Caco-2 (cell line): Measurements from ENCODE around the gene FKBP7. TPM values are rescaled to one million over a fixed set of nuclear protein-coding genes. Genes with fewer than 3 reads are reported as not detected.

ENCODE experiments used
- BruUV-seq: library from RNA; stranded (reverse); fragments of 400-500 nt; replicated peaks from 2 replicates; lab custom pipeline; 2021; lab: Mats Ljungman, UMichigan
- CTCF ChIA-PET: fragments of 300-600 bp; sonication (Branson Sonifier 250); formaldehyde crosslinking; loops from one replicate; lab custom pipeline; 2022; ENCODE audit warnings: antibody characterized with exemption; lab: Charles Lee
- POLR2A ChIA-PET: fragments of 300-600 bp; sonication (Branson Sonifier 250); formaldehyde crosslinking; loops from one replicate; lab custom pipeline; 2022; ENCODE audit warnings: antibody characterized with exemption; lab: Charles Lee
- DNase-seq, 2 experiments: peaks; one replicate each; pipeline versions ENCODE4 v3.0.0 to v3.0.0-alpha.2; 2020 to 2022
- H3K27me3 ChIP-seq: replicated peaks from 2 replicates; pipeline ENCODE4 v1.6.0; 2011; ENCODE audit warnings: low read length; ENCODE audit not compliant: control insufficient read depth, insufficient read depth
- H3K36me3 ChIP-seq: 2 replicates; pipeline ENCODE4 v1.5.1; 2011; ENCODE audit warnings: low read length; ENCODE audit not compliant: control insufficient read depth, insufficient read depth
- H3K4me1 ChIP-seq: fragments of 250-450 bp; sonication (Bioruptor Pico); 2 replicates; pipeline ENCODE4 v1.5.1; 2020; ENCODE audit warnings: mild to moderate bottlenecking
- H3K4me3 ChIP-seq: 2 replicates; pipeline ENCODE4 v1.5.1; 2011; ENCODE audit warnings: low read depth, mild to moderate bottlenecking, control low read depth, low read length
- H3K9me3 ChIP-seq: fragments of 250-450 bp; sonication (Bioruptor Pico); 2 replicates; pipeline ENCODE4 v1.5.1; 2020; ENCODE audit warnings: mild to moderate bottlenecking, moderate library complexity
- H3K27ac Mint-ChIP-seq: one replicate; pipeline ENCODE4 v1.8.0; 2022; ENCODE audit warnings: mixed read lengths; ENCODE audit not compliant: unreplicated experiment
- H3K27me3 Mint-ChIP-seq: one replicate; pipeline ENCODE4 v1.8.0; 2022; ENCODE audit warnings: mixed read lengths; ENCODE audit not compliant: insufficient read depth, unreplicated experiment
- H3K36me3 Mint-ChIP-seq: one replicate; pipeline ENCODE4 v1.8.0; 2022; ENCODE audit warnings: mild to moderate bottlenecking, mixed read lengths; ENCODE audit not compliant: insufficient read depth, unreplicated experiment
- H3K4me1 Mint-ChIP-seq: one replicate; pipeline ENCODE4 v1.8.0; 2022; ENCODE audit warnings: low read depth, mixed read lengths; ENCODE audit not compliant: unreplicated experiment
- H3K4me3 Mint-ChIP-seq: one replicate; pipeline ENCODE4 v1.8.0; 2022; ENCODE audit warnings: mild to moderate bottlenecking, moderate library complexity, mixed read lengths; ENCODE audit not compliant: unreplicated experiment
- H3K9me3 Mint-ChIP-seq: one replicate; pipeline ENCODE4 v1.8.0; 2022; ENCODE audit warnings: mixed read lengths; ENCODE audit not compliant: unreplicated experiment
- intact Hi-C: fragments of 100-400 bp; cut with micrococcal nuclease; formaldehyde crosslinking; loops from one replicate; pipeline ENCODE4 v1.10.0; 2022; ENCODE audit not compliant: unreplicated experiment
- total RNA-seq: library from RNA; stranded (reverse); gene quantifications from 2 replicates; pipeline ENCODE4 v1.2.3, GENCODE V29; 2022
- TF ChIP-seq, protein P1 (sequence below), 2 experiments: fragments of 200-600 bp in 1 of 2; IDR thresholded peaks; 1 replicate in 1 of 2; 2 replicates in 1 of 2; pipeline versions ENCODE4 v1.5.1 to v1.8.0; 2011 to 2022; ENCODE audit warnings: antibody characterized with exemption in 1 of 2, control low read depth in 1 of 2, inconsistent platforms in 1 of 2, low read depth in 1 of 2, low read length in 1 of 2, mild to moderate bottlenecking in 1 of 2, moderate library complexity in 1 of 2; ENCODE audit not compliant: insufficient read depth in 1 of 2, severe bottlenecking in 1 of 2, unreplicated experiment in 1 of 2

FKBP7 gene
- total RNA-seq, 1 experiment from 2014 or later: 2.4 TPM

DNA sequence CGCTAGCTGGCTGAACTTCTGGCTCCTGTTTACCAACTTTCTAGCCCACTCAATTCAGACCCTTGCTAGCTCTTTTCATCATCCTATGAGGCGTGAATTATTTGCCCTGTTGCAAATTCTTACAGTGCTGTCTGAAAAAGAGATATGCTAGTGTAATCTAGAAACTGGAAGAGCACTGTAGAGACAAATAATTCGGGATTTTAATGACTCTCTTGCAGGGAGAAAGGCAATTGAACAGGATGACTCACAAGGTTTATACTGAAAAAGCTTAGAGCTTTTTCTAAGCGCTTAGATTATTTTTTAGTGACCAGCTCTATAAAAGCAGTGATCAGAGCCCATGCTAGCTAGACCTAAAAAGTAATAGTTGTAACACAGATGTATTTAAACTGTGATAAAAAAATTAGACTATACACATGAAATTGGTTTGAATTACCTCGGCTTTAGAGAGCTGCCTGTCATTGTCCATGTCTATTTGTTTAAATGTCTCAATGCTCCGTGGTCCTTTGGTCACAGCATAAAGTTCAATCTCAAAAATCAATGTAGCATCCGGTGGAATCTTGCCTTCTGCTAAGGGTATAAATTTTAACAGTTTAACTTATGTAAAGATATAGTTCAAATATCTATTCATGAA, 9.1 kb downstream of the FKBP7 start:
- H3K4me3 ChIP-seq: no peak overlapping the region
- ChIA-PET POLR2A (no interaction called here), CTCF (interaction anchor here (0.7 kb wide), 2 partner anchors 232 to 403 kb away, joined by 4 read pairs; no protein-coding TSS in a partner anchor)
- Mint-ChIP-seq H3K27me3 (no peaks in the 10 kb centered on the region), H3K9me3 (no peaks in the 10 kb centered on the region), H3K4me1 (no peaks in the 10 kb centered on the region), H3K4me3 (no peak overlapping the region), H3K36me3 (no peaks in the 10 kb centered on the region), H3K27ac (no peak overlapping the region)
- H3K27me3 ChIP-seq: no peaks in the 10 kb centered on the region
- no peak for DNase-seq
- TF ChIP-seq, protein P1, sequence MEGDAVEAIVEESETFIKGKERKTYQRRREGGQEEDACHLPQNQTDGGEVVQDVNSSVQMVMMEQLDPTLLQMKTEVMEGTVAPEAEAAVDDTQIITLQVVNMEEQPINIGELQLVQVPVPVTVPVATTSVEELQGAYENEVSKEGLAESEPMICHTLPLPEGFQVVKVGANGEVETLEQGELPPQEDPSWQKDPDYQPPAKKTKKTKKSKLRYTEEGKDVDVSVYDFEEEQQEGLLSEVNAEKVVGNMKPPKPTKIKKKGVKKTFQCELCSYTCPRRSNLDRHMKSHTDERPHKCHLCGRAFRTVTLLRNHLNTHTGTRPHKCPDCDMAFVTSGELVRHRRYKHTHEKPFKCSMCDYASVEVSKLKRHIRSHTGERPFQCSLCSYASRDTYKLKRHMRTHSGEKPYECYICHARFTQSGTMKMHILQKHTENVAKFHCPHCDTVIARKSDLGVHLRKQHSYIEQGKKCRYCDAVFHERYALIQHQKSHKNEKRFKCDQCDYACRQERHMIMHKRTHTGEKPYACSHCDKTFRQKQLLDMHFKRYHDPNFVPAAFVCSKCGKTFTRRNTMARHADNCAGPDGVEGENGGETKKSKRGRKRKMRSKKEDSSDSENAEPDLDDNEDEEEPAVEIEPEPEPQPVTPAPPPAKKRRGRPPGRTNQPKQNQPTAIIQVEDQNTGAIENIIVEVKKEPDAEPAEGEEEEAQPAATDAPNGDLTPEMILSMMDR (IDR thresholded peaks at IDR 0.05; ENCODE audit: insufficient read depth in 1 of 2, low read depth in 1 of 2, low read length in 1 of 2, severe bottlenecking in 1 of 2, unreplicated experiment in 1 of 2): no peak
- no TSS peak for BruUV-seq
- intact Hi-C loops: no loop called here
- H3K4me1 ChIP-seq: no peaks in the 10 kb centered on the region
- H3K36me3 ChIP-seq: no peaks in the 10 kb centered on the region
- H3K9me3 ChIP-seq: no peaks in the 10 kb centered on the region

DNA sequence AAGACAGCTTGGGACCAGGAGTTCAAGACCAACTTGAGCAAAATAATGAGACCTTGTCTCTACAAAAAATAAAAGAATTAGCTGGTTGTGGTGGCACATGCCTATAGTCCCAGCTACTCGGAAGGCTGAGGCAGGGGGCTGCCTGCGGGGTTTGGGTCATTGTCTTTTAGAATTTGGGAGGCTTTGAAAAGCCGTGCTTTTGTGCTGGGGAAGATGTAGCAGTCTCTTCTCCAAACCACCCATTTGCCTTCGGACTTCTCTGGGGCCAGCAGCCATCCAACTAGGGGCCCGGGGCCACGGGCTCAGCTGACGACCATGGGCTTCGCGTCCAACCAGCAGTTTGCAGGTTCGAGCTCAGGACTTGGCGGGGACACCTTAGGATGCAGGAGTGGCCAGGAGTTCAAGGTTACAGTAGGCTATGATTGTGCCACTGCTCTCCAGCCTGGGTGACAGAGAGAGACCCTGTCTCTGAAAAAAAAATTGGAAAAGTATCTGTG, 21.0 kb downstream of the FKBP7 start:
- no TSS peak for BruUV-seq
- CTCF ChIA-PET: no interaction called here

DNA sequence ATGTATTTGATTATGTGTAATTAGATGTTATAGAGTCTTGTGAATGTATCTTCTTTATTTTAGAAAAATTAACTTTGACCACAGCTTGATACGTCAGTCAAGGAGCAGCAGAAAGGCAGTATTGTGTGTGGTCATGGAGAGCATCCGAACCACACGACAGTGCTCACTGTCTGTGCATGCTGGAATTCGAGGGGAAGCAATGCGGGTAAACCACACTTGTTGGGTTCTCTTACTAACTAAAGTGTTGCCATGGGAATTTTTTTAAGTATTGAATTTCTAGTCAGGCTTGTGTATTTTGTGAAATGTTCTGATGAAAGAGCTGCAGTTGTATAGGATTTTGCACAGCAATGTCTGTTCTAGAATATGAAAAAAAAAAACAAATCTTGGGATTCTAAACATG, 22.5 kb downstream of the FKBP7 start:
- H3K36me3 ChIP-seq: no peaks in the 10 kb centered on the region
- Mint-ChIP-seq H3K9me3 (no peaks in the 10 kb centered on the region), H3K27ac (no peak overlapping the region), H3K4me3 (no peak overlapping the region), H3K36me3 (peaks cover 10% of the 10 kb centered on the region), H3K4me1 (no peaks in the 10 kb centered on the region), H3K27me3 (peaks cover 5% of the 10 kb centered on the region)
- H3K9me3 ChIP-seq: 0 out of 2 replicates have a peak, but pooled peaks cover 4% of the 10 kb centered on the region
- H3K4me3 ChIP-seq: no peak overlapping the region
- DNase-seq: no peak
- intact Hi-C loops: no loop called here
- TF ChIP-seq, protein P1 (IDR thresholded peaks at IDR 0.05; ENCODE audit: insufficient read depth in 1 of 2, low read depth in 1 of 2, low read length in 1 of 2, severe bottlenecking in 1 of 2, unreplicated experiment in 1 of 2): no peak
- ChIA-PET CTCF (no interaction called here), POLR2A (no interaction called here)
- H3K27me3 ChIP-seq: no peaks in the 10 kb centered on the region
- no peaks in the 10 kb centered on the region for H3K4me1 ChIP-seq
- no TSS peak for BruUV-seq

More for the DNA sequence above, 21.0 kb downstream of the FKBP7 start:
- intact Hi-C loops: no loop called here
- POLR2A ChIA-PET: no interaction called here
- Histone ChIP-seq H3K4me1 (no peaks in the 10 kb centered on the region), H3K4me3 (no peak overlapping the region), H3K9me3 (0 out of 2 replicates have a peak, but pooled peaks cover 4% of the 10 kb centered on the region), H3K36me3 (no peaks in the 10 kb centered on the region), H3K27me3 (no peaks in the 10 kb centered on the region)
- no peaks in the 10 kb centered on the region for H3K4me1 Mint-ChIP-seq
- TF ChIP-seq, protein P1 (IDR thresholded peaks at IDR 0.05; ENCODE audit: insufficient read depth in 1 of 2, low read depth in 1 of 2, low read length in 1 of 2, severe bottlenecking in 1 of 2, unreplicated experiment in 1 of 2): no peak
- no peak overlapping the region for H3K27ac Mint-ChIP-seq
- H3K9me3 Mint-ChIP-seq: no peaks in the 10 kb centered on the region
- DNase-seq: no peak
- no peak overlapping the region for H3K4me3 Mint-ChIP-seq
- H3K27me3 Mint-ChIP-seq: peaks cover 5% of the 10 kb centered on the region
- H3K36me3 Mint-ChIP-seq: no peaks in the 10 kb centered on the region
